H4 (cell line): ENCODE data around the gene LRRC10B. TPM values are rescaled to one million over a fixed set of nuclear protein-coding genes. Genes with fewer than 3 reads are reported as not detected.

Source experiments
- DNase-seq: peaks from one replicate; pipeline ENCODE4 v3.0.0-alpha.2; 2015; ENCODE audit warnings: low spot score
- total RNA-seq: library from RNA; depleted of rRNA; stranded (reverse); fragments of >200 nt; shearing (Covaris generic); gene quantifications from 2 replicates; pipeline ENCODE4 v1.2.3, GENCODE V29; 2014

LRRC10B gene
- total RNA-seq, 1 experiment from 2014 or later: not detected

- no peak for DNase-seq
These were observed 787 bp downstream of the LRRC10B start for GRCh38 chr11:61509043-61510029.

- no peak for DNase-seq
These were observed 1.8 kb downstream of the LRRC10B start for GRCh38 chr11:61510166-61510919.

GRCh38 chr11:61510974-61511373 lies 2.4 kb downstream of the LRRC10B start:
- no peak for DNase-seq

GRCh38 chr11:61511383-61511782 lies 2.8 kb downstream of the LRRC10B start:
- DNase-seq: no peak

- no peak for DNase-seq
These were observed 3.9 kb downstream of the LRRC10B start for GRCh38 chr11:61512435-61512834.

GRCh38 chr11:61513143-61513765 lies 4.7 kb downstream of the LRRC10B start:
- no peak for DNase-seq

GRCh38 chr11:61514050-61514917 lies 5.7 kb downstream of the LRRC10B start:
- no peak for DNase-seq

GRCh38 chr11:61515686-61516085 lies 7.1 kb downstream of the LRRC10B start:
- no peak for DNase-seq

GRCh38 chr11:61516191-61516590 lies 7.6 kb downstream of the LRRC10B start:
- no peak for DNase-seq

- DNase-seq: no peak
These were observed 8.4 kb downstream of the LRRC10B start for GRCh38 chr11:61516675-61517572.

GRCh38 chr11:61518032-61518795 lies 9.7 kb downstream of the LRRC10B start:
- no peak for DNase-seq

- DNase-seq: no peak
These were observed 14.3 kb downstream of the LRRC10B start for GRCh38 chr11:61522881-61523280.

- no peak for DNase-seq
These were observed 15.9 kb downstream of the LRRC10B start for GRCh38 chr11:61524446-61524845.

- DNase-seq: no peak
These were observed 16.5 kb downstream of the LRRC10B start for GRCh38 chr11:61524963-61525587.

- no peak for DNase-seq
These were observed 17.7 kb downstream of the LRRC10B start for GRCh38 chr11:61526229-61526628.

- DNase-seq: no peak
These were observed 18.6 kb downstream of the LRRC10B start for GRCh38 chr11:61526956-61527731.

GRCh38 chr11:61528114-61528513 lies 19.6 kb downstream of the LRRC10B start:
- no peak for DNase-seq
